Vagina (tissue), 2 donors: ENCODE data around the gene PPP2R5C.

Source experiments
- POLR2A ChIP-seq, 2 donors: fragments of 450-650 bp; IDR thresholded peaks; one replicate each; pipeline ENCODE4 v1.6.1; 2017; ENCODE audit warnings: antibody characterized with exemption in 2 of 2, mild to moderate bottlenecking in 2 of 2, moderate library complexity in 2 of 2
- POLR2AphosphoS5 ChIP-seq, 2 donors: sonication (generic); formaldehyde crosslinking; IDR thresholded peaks; one replicate each; pipeline ENCODE4 v1.9.0; 2017; ENCODE audit warnings: antibody characterized with exemption in 2 of 2, mild to moderate bottlenecking in 2 of 2, low read depth in 1 of 2; ENCODE audit not compliant: insufficient read depth in 1 of 2
- TF ChIP-seq, protein P1 (sequence below), 3 experiments: fragments of 450-650 bp in 2 of 3; fragments of 200-600 bp in 1 of 3; sonication (generic) in 1 of 3; IDR thresholded peaks; one replicate each; pipeline ENCODE4 v1.5.1; 2017 to 2019; ENCODE audit warnings: antibody characterized with exemption in 3 of 3, mild to moderate bottlenecking in 2 of 3, moderate library complexity in 2 of 3

DNA sequence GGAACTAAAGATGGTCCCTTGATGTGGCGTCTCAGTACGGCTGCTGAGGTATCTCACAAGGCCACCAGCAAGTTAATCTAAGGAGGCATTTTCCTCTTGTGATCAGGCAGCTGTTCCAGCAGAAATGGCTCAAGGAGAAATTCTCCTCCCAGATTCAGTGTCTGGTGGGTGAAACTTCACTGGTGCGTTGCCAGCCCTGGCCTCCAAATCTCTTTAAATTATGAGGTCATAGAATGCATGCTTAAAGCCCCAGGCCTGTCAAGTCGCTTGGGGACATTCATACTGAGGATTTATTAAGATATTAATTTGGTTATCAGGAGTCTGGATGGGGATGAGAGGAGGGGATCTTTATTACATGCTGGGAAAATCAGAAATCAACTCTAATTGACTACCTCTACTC is 72.9 kb downstream of the PPP2R5C start:
- TF ChIP-seq, protein P1, sequence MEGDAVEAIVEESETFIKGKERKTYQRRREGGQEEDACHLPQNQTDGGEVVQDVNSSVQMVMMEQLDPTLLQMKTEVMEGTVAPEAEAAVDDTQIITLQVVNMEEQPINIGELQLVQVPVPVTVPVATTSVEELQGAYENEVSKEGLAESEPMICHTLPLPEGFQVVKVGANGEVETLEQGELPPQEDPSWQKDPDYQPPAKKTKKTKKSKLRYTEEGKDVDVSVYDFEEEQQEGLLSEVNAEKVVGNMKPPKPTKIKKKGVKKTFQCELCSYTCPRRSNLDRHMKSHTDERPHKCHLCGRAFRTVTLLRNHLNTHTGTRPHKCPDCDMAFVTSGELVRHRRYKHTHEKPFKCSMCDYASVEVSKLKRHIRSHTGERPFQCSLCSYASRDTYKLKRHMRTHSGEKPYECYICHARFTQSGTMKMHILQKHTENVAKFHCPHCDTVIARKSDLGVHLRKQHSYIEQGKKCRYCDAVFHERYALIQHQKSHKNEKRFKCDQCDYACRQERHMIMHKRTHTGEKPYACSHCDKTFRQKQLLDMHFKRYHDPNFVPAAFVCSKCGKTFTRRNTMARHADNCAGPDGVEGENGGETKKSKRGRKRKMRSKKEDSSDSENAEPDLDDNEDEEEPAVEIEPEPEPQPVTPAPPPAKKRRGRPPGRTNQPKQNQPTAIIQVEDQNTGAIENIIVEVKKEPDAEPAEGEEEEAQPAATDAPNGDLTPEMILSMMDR (IDR thresholded peaks at IDR 0.05): no peak
- TF ChIP-seq POLR2A (IDR thresholded peaks at IDR 0.05) (no peak), POLR2AphosphoS5 (IDR thresholded peaks at IDR 0.05; ENCODE audit: insufficient read depth in 1 of 2, low read depth in 1 of 2) (no peak)
